ENCODE data around the gene LIN37.

Gene LIN37

GRCh38 chr19:35742121-35742724, 6.2 kb upstream of the LIN37 start, which contains the start of gene IGFLR1:
Gene IGFLR1 (minus strand): TSS chr19:35742452. CDS start chr19:35741180, 1,272 bp downstream.
- no peak for TF ChIP-seq CTCF (IDR thresholded peaks at IDR 0.05; ENCODE audit: control insufficient read depth, extremely low read depth, insufficient read depth)
- no peak within 1 kb of the TSS; the same call in none of the 2 replicates for H3K4me3 ChIP-seq (ENCODE audit: low read depth, low read length)
- DNase-seq (ENCODE audit: low read depth): no peak

- TF ChIP-seq CTCF (IDR thresholded peaks at IDR 0.05; ENCODE audit: control insufficient read depth, extremely low read depth, insufficient read depth): no peak
- DNase-seq (ENCODE audit: low read depth): no peak
- H3K4me3 ChIP-seq (ENCODE audit: low read depth, low read length): peak overlapping the region; percentile 98
Observed at GRCh38 chr19:35743640-35744429, 4.5 kb upstream of the LIN37 start.

GRCh38 chr19:35744430-35745327, 3.7 kb upstream of the LIN37 start:
- TF ChIP-seq CTCF (IDR thresholded peaks at IDR 0.05; ENCODE audit: control insufficient read depth, extremely low read depth, insufficient read depth): peak; percentile 32
- H3K4me3 ChIP-seq (ENCODE audit: low read depth, low read length): peak overlapping the region; percentile 98
- peak; percentile 81 for DNase-seq (ENCODE audit: low read depth)

GRCh38 chr19:35745328-35746086, 2.9 kb upstream of the LIN37 start, which contains the start of the genes PSENEN and U2AF1L4:
Gene PSENEN (plus strand): TSS chr19:35745651. CDS start chr19:35745931, 280 bp downstream.
Gene U2AF1L4 (minus strand): TSS chr19:35745418. CDS start chr19:35745391, 27 bp downstream.
- DNase-seq (ENCODE audit: low read depth): peak; percentile 98
- peak within 1 kb of the TSS; percentile 98 for H3K4me3 ChIP-seq (ENCODE audit: low read depth, low read length)
- no peak for TF ChIP-seq CTCF (IDR thresholded peaks at IDR 0.05; ENCODE audit: control insufficient read depth, extremely low read depth, insufficient read depth)

GRCh38 chr19:35746087-35746462, 2.3 kb upstream of the LIN37 start:
- DNase-seq (ENCODE audit: low read depth): no peak
- peak overlapping the region; percentile 98 for H3K4me3 ChIP-seq (ENCODE audit: low read depth, low read length)
- TF ChIP-seq CTCF (IDR thresholded peaks at IDR 0.05; ENCODE audit: control insufficient read depth, extremely low read depth, insufficient read depth): no peak

GRCh38 chr19:35746531-35746930, 1.8 kb upstream of the LIN37 start:
- DNase-seq (ENCODE audit: low read depth): no peak
- peak overlapping the region; percentile 98 for H3K4me3 ChIP-seq (ENCODE audit: low read depth, low read length)
- no peak for TF ChIP-seq CTCF (IDR thresholded peaks at IDR 0.05; ENCODE audit: control insufficient read depth, extremely low read depth, insufficient read depth)

All from LNCaP clone FGC (cell line).